MM.1S (cell line): ENCODE measurements around the gene LILRB5.
"Not testable (repeated sequence)": the region's sequence is repeated elsewhere in the genome, so short reads cannot be mapped to it uniquely, and the experiment has no call there.

ENCODE experiments used
- DNase-seq: peaks from one replicate; pipeline ENCODE4 v3.0.0-alpha.2; 2015
- H2AFZ ChIP-seq: fragments of 300-600 bp; sonication (generic); 2 replicates; pipeline ENCODE4 v1.6.0; 2016; ENCODE audit warnings: antibody characterized with exemption, low read length
- H3F3A ChIP-seq: fragments of 300-600 bp; sonication (generic); 2 replicates; pipeline ENCODE4 v1.6.1; 2016; ENCODE audit warnings: mild to moderate bottlenecking, antibody characterized with exemption, low read length, moderate library complexity, mixed read lengths; ENCODE audit not compliant: insufficient read depth
- H3K27ac ChIP-seq: fragments of 300-600 bp; sonication (generic); 2 replicates; pipeline ENCODE4 v1.5.1; 2016; ENCODE audit warnings: mild to moderate bottlenecking, low read length
- H3K27me3 ChIP-seq: fragments of 300-600 bp; sonication (generic); replicated peaks from 2 replicates; pipeline ENCODE4 v1.6.0; 2016; ENCODE audit warnings: low read length; ENCODE audit not compliant: insufficient read depth
- H3K36me3 ChIP-seq: fragments of 300-600 bp; sonication (generic); replicated peaks from 2 replicates; pipeline ENCODE4 v1.6.1; 2016; ENCODE audit warnings: mild to moderate bottlenecking, low read length, mixed read lengths; ENCODE audit not compliant: insufficient read depth
- H3K4me1 ChIP-seq: fragments of 300-600 bp; sonication (generic); 2 replicates; pipeline ENCODE4 v1.6.1; 2016; ENCODE audit warnings: low read length, mixed read lengths
- H3K4me2 ChIP-seq: fragments of 300-600 bp; sonication (generic); 2 replicates; pipeline ENCODE4 v1.6.0; 2016; ENCODE audit warnings: low read depth, low read length
- H3K4me3 ChIP-seq: fragments of 300-600 bp; sonication (generic); 2 replicates; pipeline ENCODE4 v1.5.1; 2016; ENCODE audit warnings: low read length, mixed read lengths
- H3K79me2 ChIP-seq: fragments of 300-600 bp; sonication (generic); 2 replicates; pipeline ENCODE4 v1.6.1; 2016; ENCODE audit warnings: mixed run types, low read length, mixed read lengths
- H3K9ac ChIP-seq: fragments of 300-600 bp; sonication (generic); 2 replicates; pipeline ENCODE4 v1.6.1; 2016; ENCODE audit warnings: low read length, mixed read lengths
- H3K9me2 ChIP-seq: fragments of 300-600 bp; sonication (generic); replicated peaks from 2 replicates; pipeline ENCODE4 v1.6.1; 2016; ENCODE audit warnings: mild to moderate bottlenecking, low read length, mixed read lengths; ENCODE audit not compliant: insufficient read depth
- H3K9me3 ChIP-seq: fragments of 300-600 bp; sonication (generic); replicated peaks from 2 replicates; pipeline ENCODE4 v1.6.1; 2016; ENCODE audit warnings: mild to moderate bottlenecking, low read length, mixed read lengths; ENCODE audit not compliant: insufficient read depth
- H4K20me1 ChIP-seq: fragments of 300-600 bp; sonication (generic); 2 replicates; pipeline ENCODE4 v1.6.1; 2016; ENCODE audit warnings: mild to moderate bottlenecking, low read length, moderate library complexity, mixed read lengths; ENCODE audit not compliant: insufficient read depth
- CTCF ChIP-seq: fragments of 300-600 bp; sonication (generic); IDR thresholded peaks from 2 replicates; pipeline ENCODE4 v1.5.1; 2016; ENCODE audit warnings: antibody characterized with exemption, low read length, mixed read lengths
- EZH2 ChIP-seq: fragments of 300-600 bp; sonication (generic); optimal IDR thresholded peaks from 2 replicates; pipeline ENCODE3; 2017; ENCODE audit warnings: low read depth, mild to moderate bottlenecking, antibody characterized with exemption, low read length, mixed read lengths
- EZH2phosphoT487 ChIP-seq: fragments of 300-600 bp; sonication (generic); IDR thresholded peaks from 2 replicates; pipeline ENCODE4 v1.6.1; 2018; ENCODE audit warnings: antibody characterized with exemption, low read length

The LILRB5 gene

DNA sequence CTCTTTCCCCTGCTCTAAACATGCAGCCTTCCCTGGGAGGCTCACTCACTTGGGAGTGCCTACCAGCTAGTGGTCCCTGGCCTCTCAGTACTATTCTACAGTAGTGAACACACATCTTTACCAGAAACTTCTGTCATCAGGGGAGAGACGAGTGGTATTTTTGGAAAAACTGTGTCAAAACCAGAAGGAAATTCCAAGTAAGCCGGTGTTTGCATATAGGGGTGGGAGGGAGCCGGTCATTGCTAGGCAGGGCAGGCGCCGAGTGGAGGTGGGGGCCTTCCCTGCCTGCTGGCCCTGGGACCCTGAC, 49.4 kb downstream of the LILRB5 start:
- no peak overlapping the region for H3K27ac ChIP-seq
- H3K4me2 ChIP-seq, result no peak overlapping the region
- peaks cover 23% of the 10 kb centered on the region for H3K4me1 ChIP-seq
- H3F3A ChIP-seq, result peaks cover 76% of the 10 kb centered on the region
- peaks cover 73% of the 10 kb centered on the region for H4K20me1 ChIP-seq
- TF ChIP-seq CTCF, result no peak
- TF ChIP-seq EZH2phosphoT487, result no peak
- no peak for TF ChIP-seq EZH2
- no peak overlapping the region for H2AFZ ChIP-seq
- no peak overlapping the region for H3K9ac ChIP-seq
- no peaks in the 10 kb centered on the region for H3K9me2 ChIP-seq
- H3K9me3 ChIP-seq, result no peaks in the 10 kb centered on the region
- peaks cover 46% of the 10 kb centered on the region for H3K79me2 ChIP-seq
- H3K36me3 ChIP-seq, result peaks cover 37% of the 10 kb centered on the region
- DNase-seq, result no peak
- H3K4me3 ChIP-seq, result no peak overlapping the region
- H3K27me3 ChIP-seq, result no peaks in the 10 kb centered on the region

DNA sequence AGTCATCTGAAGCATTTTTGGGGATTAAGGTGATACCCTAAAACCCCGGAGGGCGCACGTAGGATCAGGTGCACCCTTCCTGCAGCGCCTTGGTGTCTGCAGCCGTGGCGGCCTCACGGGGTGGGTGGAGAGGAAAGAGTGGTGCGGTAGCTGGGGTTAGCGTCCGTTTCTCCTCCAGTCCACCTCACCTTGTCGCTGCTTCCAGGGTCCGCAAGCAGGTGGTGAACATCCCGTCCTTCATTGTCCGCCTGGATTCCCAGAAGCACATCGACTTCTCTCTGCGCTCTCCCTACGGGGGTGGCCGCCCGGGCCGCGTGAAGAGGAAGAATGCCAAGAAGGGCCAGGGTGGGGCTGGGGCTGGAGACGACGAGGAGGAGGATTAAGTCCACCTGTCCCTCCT, 49.9 kb downstream of the LILRB5 start:
- not testable (repeated sequence) for H3K9me2 ChIP-seq, H3K9me3 ChIP-seq, H3K27ac ChIP-seq, H3K9ac ChIP-seq, DNase-seq, H2AFZ ChIP-seq, H3K27me3 ChIP-seq, H3K4me3 ChIP-seq, H3K4me2 ChIP-seq
- H3K36me3 ChIP-seq, result peaks cover 41% of the 10 kb centered on the region
- H3F3A ChIP-seq, result peaks cover 81% of the 10 kb centered on the region
- peaks cover 50% of the 10 kb centered on the region for H3K79me2 ChIP-seq
- H4K20me1 ChIP-seq, result peaks cover 78% of the 10 kb centered on the region
- peaks cover 28% of the 10 kb centered on the region for H3K4me1 ChIP-seq

- Histone ChIP-seq H3K27ac (no peak overlapping the region), H3K4me1 (peaks cover 32% of the 10 kb centered on the region), H3K4me3 (no peak overlapping the region), H4K20me1 (peaks cover 81% of the 10 kb centered on the region), H3K9ac (no peak overlapping the region), H3K27me3 (no peaks in the 10 kb centered on the region), H3F3A (peaks cover 84% of the 10 kb centered on the region), H2AFZ (no peak overlapping the region), H3K36me3 (peaks cover 45% of the 10 kb centered on the region), H3K9me2 (no peaks in the 10 kb centered on the region), H3K79me2 (peaks cover 54% of the 10 kb centered on the region), H3K9me3 (no peaks in the 10 kb centered on the region), H3K4me2 (no peak overlapping the region)
- no peak for TF ChIP-seq EZH2
- DNase-seq, result no peak
These were observed 50.3 kb downstream of the LILRB5 start for GRCh38 chr19:54206831-54207177.

DNA sequence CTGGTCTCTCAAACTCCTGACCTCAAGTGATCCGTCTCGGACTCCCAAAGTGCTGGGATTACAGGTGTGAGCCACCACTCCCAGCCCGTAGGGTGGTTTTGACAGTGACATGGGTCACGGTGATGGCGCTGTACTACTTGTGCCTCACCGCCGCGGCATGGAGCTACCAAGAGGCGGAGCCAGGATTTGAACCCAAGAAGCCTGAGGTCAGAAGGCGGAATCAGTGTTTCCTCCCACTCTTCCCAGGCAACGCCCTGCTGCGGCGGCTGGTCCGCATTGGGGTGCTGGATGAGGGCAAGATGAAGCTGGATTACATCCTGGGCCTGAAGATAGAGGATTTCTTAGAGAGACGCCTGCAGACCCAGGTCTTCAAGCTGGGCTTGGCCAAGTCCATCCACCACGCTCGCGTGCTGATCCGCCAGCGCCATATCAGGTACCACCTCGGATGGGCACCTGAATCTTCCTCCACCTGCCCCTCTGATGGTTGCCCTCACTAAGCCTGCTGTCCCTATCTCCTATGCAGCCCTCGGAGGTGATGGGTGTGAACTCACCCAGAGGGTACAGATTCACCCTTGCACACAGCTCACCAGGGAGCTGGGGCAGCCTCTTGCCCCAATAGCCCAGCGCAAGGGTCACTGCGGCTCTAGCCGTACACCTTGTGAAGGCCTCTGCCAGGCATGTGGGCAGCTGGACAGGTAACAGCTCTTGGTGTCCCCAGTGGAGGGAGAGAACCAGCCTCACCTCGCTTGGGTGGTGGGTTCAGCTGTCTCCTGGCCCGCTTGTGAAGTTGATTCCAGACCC, 50.8 kb downstream of the LILRB5 start:
- Histone ChIP-seq H3K4me3 (no peak overlapping the region), H3K79me2 (peaks cover 60% of the 10 kb centered on the region), H3K36me3 (peaks cover 50% of the 10 kb centered on the region), H3K9ac (no peak overlapping the region), H2AFZ (no peak overlapping the region), H3K4me1 (peaks cover 34% of the 10 kb centered on the region), H3K4me2 (no peak overlapping the region), H3K27me3 (no peaks in the 10 kb centered on the region), H4K20me1 (peaks cover 87% of the 10 kb centered on the region), H3K9me3 (no peaks in the 10 kb centered on the region), H3K9me2 (no peaks in the 10 kb centered on the region), H3F3A (peaks cover 90% of the 10 kb centered on the region), H3K27ac (no peak overlapping the region)
- TF ChIP-seq EZH2 (no peak), CTCF (no peak), EZH2phosphoT487 (no peak)
- DNase-seq, result no peak
